ENCODE results near the gene IMPDH1. TPM values are rescaled to one million over a fixed set of nuclear protein-coding genes. Genes with fewer than 3 reads are reported as not detected.

The IMPDH1 gene
- total RNA-seq, 1 donor from 2014 or later, result 52.3 TPM

GRCh38 chr7:128366300-128366699 is 43.5 kb downstream of the IMPDH1 start:
- H3K27ac ChIP-seq, result no peak overlapping the region
- TF ChIP-seq POLR2AphosphoS5 (IDR thresholded peaks at IDR 0.05; ENCODE audit: insufficient read depth in 1 of 2, low read depth in 1 of 2) (no peak), POLR2A (IDR thresholded peaks at IDR 0.05) (no peak), CTCF (IDR thresholded peaks at IDR 0.05) (no peak)
- intact Hi-C loops (cut with DNase I), result no loop called here
- peaks cover 8% of the 10 kb centered on the region for H3K4me1 ChIP-seq
- no peak overlapping the region for H3K4me3 ChIP-seq
- DNase-seq (ENCODE audit: extremely low spot score in 2 of 2), result no peak
- H3K27me3 ChIP-seq, result no peaks in the 10 kb centered on the region
- H3K36me3 ChIP-seq, result no peaks in the 10 kb centered on the region
- H3K9me3 ChIP-seq, result no peaks in the 10 kb centered on the region

- H3K27me3 ChIP-seq, result no peaks in the 10 kb centered on the region
- peaks cover 16% of the 10 kb centered on the region for H3K4me1 ChIP-seq
- intact Hi-C loops (cut with DNase I), result no loop called here
- no peaks in the 10 kb centered on the region for H3K36me3 ChIP-seq
- no peak overlapping the region for H3K27ac ChIP-seq
- H3K9me3 ChIP-seq, result no peaks in the 10 kb centered on the region
- no peak overlapping the region for H3K4me3 ChIP-seq
- no peak for TF ChIP-seq POLR2AphosphoS5 (IDR thresholded peaks at IDR 0.05; ENCODE audit: insufficient read depth in 1 of 2, low read depth in 1 of 2)
- no peak for TF ChIP-seq POLR2A (IDR thresholded peaks at IDR 0.05)
- no peak for TF ChIP-seq CTCF (IDR thresholded peaks at IDR 0.05)
- no peak for DNase-seq (ENCODE audit: extremely low spot score in 2 of 2)
These were observed 44.4 kb downstream of the IMPDH1 start for GRCh38 chr7:128365432-128365831.

GRCh38 chr7:128364166-128364870 is 45.5 kb downstream of the IMPDH1 start:
- Histone ChIP-seq H3K4me3 (no peak overlapping the region), H3K36me3 (no peaks in the 10 kb centered on the region), H3K9me3 (no peaks in the 10 kb centered on the region), H3K27ac (no peak overlapping the region), H3K27me3 (no peaks in the 10 kb centered on the region), H3K4me1 (peaks cover 20% of the 10 kb centered on the region)
- no peak for TF ChIP-seq POLR2A (IDR thresholded peaks at IDR 0.05)
- TF ChIP-seq CTCF (IDR thresholded peaks at IDR 0.05), result no peak
- no peak for TF ChIP-seq POLR2AphosphoS5 (IDR thresholded peaks at IDR 0.05; ENCODE audit: insufficient read depth in 1 of 2, low read depth in 1 of 2)
- intact Hi-C loops (cut with DNase I), result no loop called here
- DNase-seq (ENCODE audit: extremely low spot score in 2 of 2), result no peak

GRCh38 chr7:128363261-128363721 is 46.5 kb downstream of the IMPDH1 start:
- TF ChIP-seq POLR2A (IDR thresholded peaks at IDR 0.05) (no peak), CTCF (IDR thresholded peaks at IDR 0.05) (no peak), POLR2AphosphoS5 (IDR thresholded peaks at IDR 0.05; ENCODE audit: insufficient read depth in 1 of 2, low read depth in 1 of 2) (no peak)
- no peak for DNase-seq (ENCODE audit: extremely low spot score in 2 of 2)
- H3K4me3 ChIP-seq, result no peak overlapping the region
- peaks cover 20% of the 10 kb centered on the region for H3K4me1 ChIP-seq
- H3K27ac ChIP-seq, result no peak overlapping the region
- no peaks in the 10 kb centered on the region for H3K9me3 ChIP-seq
- H3K27me3 ChIP-seq, result no peaks in the 10 kb centered on the region
- H3K36me3 ChIP-seq, result no peaks in the 10 kb centered on the region
- intact Hi-C loops (cut with DNase I), result no loop called here

GRCh38 chr7:128362670-128363069 is 47.1 kb downstream of the IMPDH1 start:
- intact Hi-C loops (cut with DNase I), result no loop called here
- no peaks in the 10 kb centered on the region for H3K27me3 ChIP-seq
- no peak for TF ChIP-seq POLR2AphosphoS5 (IDR thresholded peaks at IDR 0.05; ENCODE audit: insufficient read depth in 1 of 2, low read depth in 1 of 2)
- no peak for TF ChIP-seq CTCF (IDR thresholded peaks at IDR 0.05)
- TF ChIP-seq POLR2A (IDR thresholded peaks at IDR 0.05), result no peak

More at GRCh38 chr7:128362670-128363069, 47.1 kb downstream of the IMPDH1 start:
- Histone ChIP-seq H3K4me1 (peaks cover 20% of the 10 kb centered on the region), H3K4me3 (no peak overlapping the region), H3K9me3 (no peaks in the 10 kb centered on the region), H3K36me3 (no peaks in the 10 kb centered on the region), H3K27ac (no peak overlapping the region)
- no peak for DNase-seq (ENCODE audit: extremely low spot score in 2 of 2)

Measured in vagina (tissue), 2 donors.